ES-I3 (cell line): ENCODE measurements around the gene ADGRL2.
"Not testable (repeated sequence)": the region's sequence is repeated elsewhere in the genome, so short reads cannot be mapped to it uniquely, and the experiment has no call there.

Experiments used
- H3K36me3 ChIP-seq: 2 replicates; pipeline ENCODE4 v1.6.1; 2013; ENCODE audit warnings: mild to moderate bottlenecking, low read length, control low read depth, moderate library complexity; ENCODE audit not compliant: insufficient read depth
- H3K4me1 ChIP-seq: 2 replicates; pipeline ENCODE4 v1.6.1; 2013; ENCODE audit warnings: mild to moderate bottlenecking, control low read depth, low read length; ENCODE audit not compliant: insufficient read depth
- H3K9ac ChIP-seq: 2 replicates; pipeline ENCODE4 v1.6.1; 2013; ENCODE audit warnings: low read depth, mild to moderate bottlenecking, low read length, moderate library complexity
- H3K9me3 ChIP-seq: 2 replicates; pipeline ENCODE4 v1.6.1; 2013; ENCODE audit warnings: mild to moderate bottlenecking, low read length, moderate library complexity; ENCODE audit not compliant: control insufficient read depth, insufficient read depth

Gene ADGRL2

DNA sequence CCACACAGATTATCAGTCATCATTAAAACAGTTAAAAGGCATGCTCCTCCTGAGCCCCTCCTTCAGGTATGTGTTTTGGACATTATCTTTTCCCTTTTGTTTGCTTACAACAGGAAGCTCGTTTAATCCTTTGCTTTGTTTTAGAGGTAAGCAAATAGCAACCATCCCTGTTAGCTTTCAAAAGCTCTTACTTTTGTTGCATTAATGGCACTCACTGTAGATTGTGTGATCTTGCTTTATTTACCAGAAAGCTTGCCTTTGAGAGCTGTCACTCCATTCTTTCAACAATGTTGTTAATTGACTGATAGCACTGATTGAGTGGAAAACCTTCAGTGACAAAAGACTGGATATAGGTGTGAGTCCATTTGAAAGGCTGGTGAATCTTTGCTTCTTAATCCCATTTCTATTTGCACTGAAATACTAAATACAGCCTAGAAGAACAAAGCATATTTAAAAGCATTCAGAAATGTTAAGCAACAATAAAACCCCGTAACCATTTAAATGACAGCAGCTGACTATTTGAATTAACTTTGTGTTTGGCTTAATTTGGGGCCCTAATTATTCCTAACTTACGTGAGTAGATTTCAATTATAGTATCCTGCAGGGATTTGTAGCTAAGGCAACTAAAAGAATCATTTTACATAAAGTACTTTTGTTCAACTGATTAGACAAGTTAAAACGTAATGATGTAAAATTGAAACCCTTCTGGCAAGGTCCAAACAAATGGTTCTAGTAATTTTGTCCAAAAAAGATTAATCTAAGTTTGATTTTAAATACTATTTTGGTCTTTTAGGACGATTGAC lies 48.3 kb downstream of the ADGRL2 start:
- H3K4me1 ChIP-seq, result peaks cover 38% of the 10 kb centered on the region
- H3K36me3 ChIP-seq, result no peaks in the 10 kb centered on the region
- no peaks in the 10 kb centered on the region for H3K9me3 ChIP-seq
- H3K9ac ChIP-seq, result no peak overlapping the region

DNA sequence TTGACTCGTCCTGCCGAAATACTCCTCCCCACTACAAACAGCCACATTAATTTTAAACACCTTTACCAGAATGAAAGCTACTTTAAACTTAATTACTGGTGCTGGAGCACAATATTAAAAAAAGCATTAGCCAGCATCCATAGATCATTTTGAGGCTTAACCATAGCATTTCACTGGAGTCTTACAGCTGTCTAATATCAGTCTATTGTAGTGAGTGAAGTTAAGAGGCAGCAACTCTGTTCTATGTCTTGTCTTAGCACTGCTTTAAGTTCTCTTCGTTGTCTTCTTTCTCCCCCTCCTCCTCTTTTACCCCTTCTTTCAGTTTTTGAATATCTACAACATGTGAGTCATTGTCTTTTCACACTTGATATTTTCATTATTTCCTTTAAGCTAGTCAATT lies 49.3 kb downstream of the ADGRL2 start:
- H3K9me3 ChIP-seq, result no peaks in the 10 kb centered on the region
- no peaks in the 10 kb centered on the region for H3K36me3 ChIP-seq
- peak overlapping the region; percentile 9; the same call in 1 of the 2 replicates for H3K9ac ChIP-seq
- peaks cover 38% of the 10 kb centered on the region for H3K4me1 ChIP-seq

DNA sequence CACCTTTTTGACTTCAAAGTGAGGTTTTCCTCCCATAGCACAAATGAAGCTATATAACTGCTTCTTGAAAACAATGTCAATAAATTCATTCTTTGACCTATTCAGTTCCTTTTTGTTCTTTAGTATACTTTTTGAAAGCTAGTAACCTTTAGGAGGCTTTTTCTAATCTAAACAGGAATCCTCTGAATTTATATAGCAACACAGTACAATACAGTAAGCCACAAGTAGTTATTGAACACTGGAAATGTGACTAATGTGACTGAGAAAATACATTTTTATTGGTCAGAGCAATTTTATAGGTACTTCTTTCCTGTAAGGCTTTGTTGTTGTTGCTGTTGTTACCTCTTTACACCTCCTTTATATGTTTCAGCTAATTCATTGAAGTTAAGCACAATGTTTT lies 49.8 kb downstream of the ADGRL2 start:
- Histone ChIP-seq H3K36me3 (no peaks in the 10 kb centered on the region), H3K9me3 (no peaks in the 10 kb centered on the region), H3K4me1 (peaks cover 38% of the 10 kb centered on the region), H3K9ac (no peak overlapping the region)

DNA sequence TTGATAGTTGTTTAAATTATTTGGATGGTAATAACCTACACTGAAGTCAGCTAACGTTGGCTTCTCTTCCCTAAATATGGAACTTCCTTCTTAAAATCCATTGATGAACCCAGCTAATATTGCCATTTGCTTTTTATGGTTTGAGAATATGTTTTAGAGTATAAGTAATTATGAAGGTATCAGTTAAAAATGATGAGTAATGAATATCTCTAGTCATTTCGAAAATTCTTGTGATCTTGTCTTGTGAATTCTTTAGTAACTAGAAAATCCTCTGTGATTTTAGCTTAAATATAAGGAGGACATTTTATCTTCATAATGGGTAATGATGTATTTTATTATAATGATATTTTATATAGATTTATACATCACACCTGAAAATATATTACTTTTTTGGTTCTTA lies 50.5 kb downstream of the ADGRL2 start:
- H3K9me3 ChIP-seq, result no peaks in the 10 kb centered on the region
- H3K36me3 ChIP-seq, result no peaks in the 10 kb centered on the region
- H3K4me1 ChIP-seq, result peaks cover 37% of the 10 kb centered on the region
- no peak overlapping the region for H3K9ac ChIP-seq

DNA sequence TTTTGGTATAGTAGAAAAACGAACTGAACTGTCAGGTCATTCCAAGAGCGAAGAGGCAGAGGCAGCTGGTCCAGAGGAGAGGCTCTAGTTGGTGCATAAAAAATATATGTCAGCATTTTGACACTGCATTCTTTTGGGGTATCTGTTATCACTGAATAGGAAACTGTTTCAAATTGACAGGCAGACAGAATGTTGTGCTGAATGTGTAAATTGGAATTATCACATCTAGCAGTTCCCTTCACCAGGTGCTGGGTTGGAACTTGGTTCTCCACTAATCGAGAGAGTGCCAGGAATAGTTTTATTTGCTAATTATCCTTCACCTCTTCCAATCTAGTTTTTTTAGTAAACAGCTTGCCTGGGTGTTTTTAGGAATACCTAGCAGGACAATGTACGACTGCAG lies 52.2 kb downstream of the ADGRL2 start:
- Histone ChIP-seq H3K36me3 (no peaks in the 10 kb centered on the region), H3K4me1 (peaks cover 25% of the 10 kb centered on the region), H3K9me3 (no peaks in the 10 kb centered on the region), H3K9ac (no peak overlapping the region)

DNA sequence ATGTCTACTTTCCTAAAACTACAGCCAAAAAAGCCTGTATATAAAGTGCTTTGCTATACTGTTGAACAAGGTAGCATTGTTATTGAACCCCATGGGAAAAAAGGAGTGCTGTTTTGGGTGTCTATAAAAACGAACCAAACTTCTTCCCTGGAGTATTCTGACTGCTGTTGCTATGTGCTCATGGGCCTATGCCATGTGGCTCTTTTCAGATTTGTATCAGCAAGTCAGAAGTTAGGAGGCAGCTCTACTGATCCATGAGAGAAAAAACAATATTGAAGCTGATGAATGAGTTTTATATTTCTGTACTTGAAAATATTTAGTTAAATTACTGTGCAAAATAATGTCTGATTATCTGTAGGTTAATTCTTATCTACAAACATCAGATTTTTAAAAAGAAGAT lies 66.5 kb downstream of the ADGRL2 start:
- Histone ChIP-seq H3K36me3 (no peaks in the 10 kb centered on the region; the same call in 1 of the 2 replicates), H3K9me3 (no peaks in the 10 kb centered on the region), H3K4me1 (no peaks in the 10 kb centered on the region), H3K9ac (no peak overlapping the region)

DNA sequence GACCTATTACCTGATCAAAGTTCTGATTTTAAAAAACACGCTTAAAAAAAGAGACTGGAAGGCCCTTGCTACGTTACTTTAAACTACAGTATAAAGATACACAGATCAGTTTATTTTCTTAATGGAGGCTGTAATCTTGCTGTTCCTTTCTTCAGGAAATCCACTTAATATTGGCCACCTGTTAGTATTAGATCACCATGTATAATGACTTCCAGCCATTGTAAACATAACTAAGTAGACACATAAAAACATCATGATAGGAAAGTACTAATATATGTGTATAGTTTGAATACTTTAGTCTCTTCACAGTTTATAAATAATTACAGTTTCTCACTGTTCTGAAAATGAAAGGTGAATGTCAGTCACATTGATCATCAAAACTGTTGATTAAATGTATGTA lies 68.6 kb downstream of the ADGRL2 start:
- Histone ChIP-seq H3K9me3 (no peaks in the 10 kb centered on the region), H3K9ac (no peak overlapping the region), H3K4me1 (peaks cover 6% of the 10 kb centered on the region; the same call in 1 of the 2 replicates), H3K36me3 (no peaks in the 10 kb centered on the region)

DNA sequence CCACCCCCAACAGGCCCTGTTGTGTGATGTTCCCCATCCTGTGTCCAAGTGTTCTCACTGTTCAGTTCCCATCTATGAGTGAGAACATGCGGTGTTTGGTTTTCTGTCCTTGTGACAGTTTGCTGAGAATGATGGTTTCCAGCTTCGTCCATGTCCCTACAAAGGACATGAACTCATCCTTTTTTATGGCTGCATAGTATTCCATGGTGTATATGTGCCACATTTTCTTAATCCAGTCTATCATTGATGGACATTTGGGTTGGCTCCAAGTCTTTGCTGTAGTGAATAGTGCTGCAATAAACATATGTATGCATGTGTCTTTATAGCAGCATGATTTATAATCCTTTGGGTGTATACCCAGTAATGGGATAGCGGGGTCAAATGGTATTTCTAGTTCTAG lies 70.4 kb downstream of the ADGRL2 start:
- H3K4me1 ChIP-seq, H3K36me3 ChIP-seq, H3K9me3 ChIP-seq, H3K9ac ChIP-seq: not testable (repeated sequence)

DNA sequence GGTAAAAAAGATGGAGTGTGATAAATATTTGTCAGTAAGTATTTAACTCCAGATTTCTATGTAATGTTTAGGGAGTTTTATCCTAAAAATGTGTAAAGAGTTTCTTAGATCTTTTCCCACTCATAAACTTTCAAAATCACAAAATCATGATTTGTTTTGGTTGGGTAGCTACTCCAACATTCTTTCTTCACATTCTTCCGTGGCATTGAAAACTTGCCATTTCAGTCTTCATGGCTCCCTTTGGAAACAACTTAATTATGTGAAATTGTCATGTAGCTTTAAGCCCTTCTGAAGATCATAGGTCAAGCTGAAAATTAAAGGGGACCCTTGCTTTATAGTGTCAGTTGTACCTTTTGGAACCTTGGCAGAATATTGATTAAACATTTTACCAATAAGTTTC lies 73.2 kb downstream of the ADGRL2 start:
- Histone ChIP-seq H3K9me3 (no peaks in the 10 kb centered on the region), H3K4me1 (peaks cover 24% of the 10 kb centered on the region), H3K9ac (no peak overlapping the region; the same call in 1 of the 2 replicates), H3K36me3 (no peaks in the 10 kb centered on the region)

DNA sequence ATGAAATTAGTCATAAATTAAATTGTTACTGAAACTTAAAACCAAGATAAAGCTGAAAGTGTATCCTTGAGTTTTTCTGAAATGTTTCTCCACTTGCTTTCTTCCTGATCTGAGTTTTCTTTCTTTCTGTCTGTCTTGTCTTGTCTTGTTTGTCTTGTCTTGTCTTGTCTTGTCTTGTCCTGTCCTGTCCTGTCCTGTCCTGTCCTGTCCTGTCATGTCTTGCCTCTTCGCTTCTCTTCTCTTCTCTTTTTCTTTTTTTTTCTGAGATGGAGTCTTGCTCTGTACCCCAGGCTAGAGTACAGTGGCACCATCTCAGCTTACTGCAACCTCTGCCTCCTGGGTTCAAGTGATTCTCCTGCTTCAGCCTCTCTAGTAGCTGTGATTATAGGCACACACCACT lies 73.7 kb downstream of the ADGRL2 start:
- Histone ChIP-seq H3K4me1 (peaks cover 27% of the 10 kb centered on the region), H3K9ac (no peak overlapping the region), H3K9me3 (no peaks in the 10 kb centered on the region), H3K36me3 (no peaks in the 10 kb centered on the region)

DNA sequence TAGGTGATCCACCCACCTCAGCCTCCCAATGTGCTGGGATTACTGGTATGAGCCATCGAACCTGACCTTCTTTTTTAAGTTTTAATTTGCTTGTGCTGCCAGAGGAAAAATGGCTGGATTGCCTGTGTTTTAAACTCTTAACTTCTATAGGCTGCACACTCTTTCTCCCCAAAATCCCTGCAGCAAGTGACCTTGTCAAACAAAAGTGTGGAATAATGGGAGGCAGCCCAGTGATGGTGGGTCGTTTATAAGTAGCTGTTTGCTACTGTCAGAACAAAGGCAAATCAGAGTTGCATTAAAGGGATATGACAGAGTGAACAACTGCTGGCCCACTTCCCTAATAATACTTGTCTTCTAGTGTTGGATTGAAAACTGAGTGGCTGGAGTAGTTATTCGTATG lies 74.2 kb downstream of the ADGRL2 start:
- no peaks in the 10 kb centered on the region for H3K36me3 ChIP-seq
- no peak overlapping the region for H3K9ac ChIP-seq
- no peaks in the 10 kb centered on the region for H3K9me3 ChIP-seq
- H3K4me1 ChIP-seq, result peaks cover 31% of the 10 kb centered on the region

DNA sequence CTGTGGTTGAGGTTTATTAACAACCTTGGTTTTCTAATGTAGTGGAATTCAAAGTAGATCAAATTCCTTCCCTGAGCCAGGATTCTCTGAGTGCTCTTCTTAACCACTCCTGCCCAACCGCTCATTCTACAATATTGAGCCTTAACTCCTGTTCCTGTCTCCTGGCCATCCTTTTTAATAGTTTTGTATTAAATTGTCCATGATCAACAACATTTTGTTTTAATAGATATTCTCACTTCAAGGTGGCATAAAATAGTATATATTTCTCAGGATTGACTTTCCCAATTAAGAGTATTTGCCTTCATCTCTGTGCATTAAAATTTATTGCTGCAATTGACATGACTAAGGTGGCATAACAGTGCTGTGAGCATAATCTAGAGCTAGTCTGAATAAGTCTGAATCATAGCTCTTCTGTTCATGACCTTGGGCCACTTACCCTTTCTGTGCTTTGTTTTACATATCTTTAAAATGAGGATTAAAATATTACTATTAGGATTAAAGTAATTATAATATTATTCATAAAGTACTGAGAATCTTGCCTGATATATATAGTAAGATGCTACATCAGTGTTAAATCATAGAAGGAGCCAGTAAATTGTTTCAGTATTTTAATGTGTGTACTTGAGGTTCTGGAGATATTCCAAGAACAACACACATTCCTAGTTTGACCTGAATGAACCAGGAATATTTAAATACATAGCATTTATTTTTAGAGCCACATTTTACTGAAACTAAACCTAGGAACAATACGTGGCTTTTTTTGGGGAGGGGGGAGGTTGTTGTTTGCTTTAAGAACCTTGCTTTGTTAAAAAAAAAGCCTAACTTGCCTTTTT lies 76.4 kb downstream of the ADGRL2 start:
- no peaks in the 10 kb centered on the region for H3K9me3 ChIP-seq
- no peak overlapping the region for H3K9ac ChIP-seq
- H3K36me3 ChIP-seq, result no peaks in the 10 kb centered on the region
- H3K4me1 ChIP-seq, result peaks cover 35% of the 10 kb centered on the region

DNA sequence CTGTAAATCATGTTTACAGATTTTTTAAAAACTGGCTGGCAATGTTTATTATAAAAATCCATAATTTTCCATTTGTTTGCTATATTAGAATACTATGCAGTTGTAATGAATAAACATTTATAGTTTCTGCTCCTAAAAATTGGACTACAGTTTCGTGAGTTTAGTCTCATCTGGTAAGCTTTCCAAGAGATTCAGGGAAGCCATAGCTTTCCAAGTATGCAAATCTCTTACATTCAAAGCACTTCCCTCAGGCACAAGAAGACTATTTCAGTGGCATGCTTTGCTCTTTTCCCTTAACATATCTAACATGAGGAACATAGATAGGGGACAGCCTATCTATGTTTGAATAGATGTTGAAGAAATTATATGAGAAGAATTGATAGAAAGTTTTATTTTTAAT lies 77.2 kb downstream of the ADGRL2 start:
- Histone ChIP-seq H3K9me3 (no peaks in the 10 kb centered on the region), H3K9ac (no peak overlapping the region), H3K4me1 (peaks cover 38% of the 10 kb centered on the region), H3K36me3 (no peaks in the 10 kb centered on the region)

DNA sequence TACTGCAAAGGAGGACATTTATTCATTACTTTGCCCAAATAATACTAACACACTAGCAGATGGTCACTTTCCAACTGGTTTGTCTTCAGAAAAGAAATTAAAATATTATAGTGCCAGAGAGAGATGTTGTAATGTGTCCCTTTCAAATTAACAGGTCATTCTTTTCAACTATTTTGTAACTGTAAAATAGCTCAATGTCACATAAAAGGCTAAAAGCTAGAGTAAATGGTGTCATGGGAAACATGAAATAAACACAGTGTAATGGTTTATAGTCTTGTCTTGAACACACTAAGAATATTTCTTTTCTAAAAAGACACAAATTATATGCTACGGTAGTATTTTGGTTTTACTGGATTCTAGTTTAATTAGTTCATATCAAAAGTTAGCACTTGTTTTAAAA lies 77.8 kb downstream of the ADGRL2 start:
- H3K36me3 ChIP-seq, result no peaks in the 10 kb centered on the region
- peaks cover 38% of the 10 kb centered on the region for H3K4me1 ChIP-seq
- no peaks in the 10 kb centered on the region for H3K9me3 ChIP-seq
- H3K9ac ChIP-seq, result no peak overlapping the region

DNA sequence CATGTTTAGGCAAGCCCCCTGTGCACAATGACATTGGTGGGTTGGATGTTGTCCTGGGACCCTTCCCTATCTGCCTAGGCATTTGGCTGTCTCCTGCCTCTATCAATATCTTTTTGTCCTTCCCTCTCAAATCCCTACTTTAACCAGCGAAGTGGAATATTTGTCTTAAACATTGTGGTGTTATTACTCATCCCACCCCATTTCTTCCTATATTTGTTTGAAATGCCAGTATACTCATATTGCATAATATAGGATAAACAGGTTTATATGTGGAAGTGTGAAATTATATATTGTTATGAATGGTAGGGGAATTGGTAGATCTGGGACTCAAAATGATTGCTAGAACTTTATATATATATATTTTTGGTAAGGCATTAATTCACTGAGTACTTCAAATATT lies 80.0 kb downstream of the ADGRL2 start:
- no peaks in the 10 kb centered on the region for H3K9me3 ChIP-seq
- peaks cover 31% of the 10 kb centered on the region for H3K4me1 ChIP-seq

More for the DNA sequence above, 80.0 kb downstream of the ADGRL2 start:
- no peaks in the 10 kb centered on the region for H3K36me3 ChIP-seq
- H3K9ac ChIP-seq, result no peak overlapping the region
